Midbrain (tissue), 1 donor: ENCODE measurements around the gene PARD3B.

Experiments
- DNase-seq: peaks from one replicate; lab custom pipeline; 2025; lab: John Stamatoyannopoulos, UW

Gene PARD3B

GRCh38 chr2:205561441-205561840 is 1016.2 kb downstream of the PARD3B start:
- DNase-seq: no peak

- DNase-seq: no peak
Observed at GRCh38 chr2:205563646-205564045, 1018.4 kb downstream of the PARD3B start.

- DNase-seq: no peak
Observed at GRCh38 chr2:205564346-205565141, 1019.3 kb downstream of the PARD3B start.

GRCh38 chr2:205565142-205565522 is 1019.9 kb downstream of the PARD3B start:
- no peak for DNase-seq

GRCh38 chr2:205566606-205567168 is 1021.4 kb downstream of the PARD3B start:
- no peak for DNase-seq

- no peak for DNase-seq
Observed at GRCh38 chr2:205568620-205569019, 1023.3 kb downstream of the PARD3B start.

GRCh38 chr2:205570648-205571047 is 1025.4 kb downstream of the PARD3B start:
- DNase-seq: no peak

GRCh38 chr2:205571360-205571959 is 1026.2 kb downstream of the PARD3B start:
- DNase-seq: no peak

- DNase-seq: no peak
Observed at GRCh38 chr2:205574001-205574400, 1028.7 kb downstream of the PARD3B start.

GRCh38 chr2:205579335-205579734 is 1034.1 kb downstream of the PARD3B start:
- DNase-seq: no peak

- no peak for DNase-seq
Observed at GRCh38 chr2:205580212-205580987, 1035.1 kb downstream of the PARD3B start.

GRCh38 chr2:205582366-205582765 is 1037.1 kb downstream of the PARD3B start:
- DNase-seq: no peak

- DNase-seq: no peak
Observed at GRCh38 chr2:205585449-205586383, 1040.4 kb downstream of the PARD3B start.

- DNase-seq: no peak
Observed at GRCh38 chr2:205586626-205587025, 1041.4 kb downstream of the PARD3B start.

- no peak for DNase-seq
Observed at GRCh38 chr2:205589479-205589878, 1044.2 kb downstream of the PARD3B start.

GRCh38 chr2:205590759-205591158 is 1045.5 kb downstream of the PARD3B start:
- DNase-seq: no peak

GRCh38 chr2:205593891-205594290 is 1048.6 kb downstream of the PARD3B start:
- no peak for DNase-seq

GRCh38 chr2:205596581-205596980 is 1051.3 kb downstream of the PARD3B start:
- no peak for DNase-seq

GRCh38 chr2:205605638-205606304 is 1060.5 kb downstream of the PARD3B start:
- DNase-seq: no peak

- DNase-seq: no peak
Observed at GRCh38 chr2:205607146-205607545, 1061.9 kb downstream of the PARD3B start.

- no peak for DNase-seq
Observed at GRCh38 chr2:205609113-205609512, 1063.8 kb downstream of the PARD3B start.
